Astrocyte (in vitro differentiated cells and primary cell): ENCODE measurements around the gene PCSK5. TPM values are rescaled to one million over a fixed set of nuclear protein-coding genes. Genes with fewer than 3 reads are reported as not detected.

Experiments used
- DNase-seq: peaks from one replicate; pipeline ENCODE4 v3.0.0-alpha.2; 2010; ENCODE audit warnings: low read depth
- FAIRE-seq: peaks from 2 replicates; lab custom pipeline; 2011; peaks lifted over from hg19 to GRCh38; lab: Jason Lieb, UNC
- H2AFZ ChIP-seq: 2 replicates; pipeline ENCODE4 v1.6.0; 2012; ENCODE audit warnings: low read depth, low read length, inconsistent platforms
- H3K27ac ChIP-seq: 2 replicates; pipeline ENCODE4 v1.5.1; 2011; ENCODE audit warnings: low read depth, low read length, inconsistent platforms
- H3K27me3 ChIP-seq: 2 replicates; pipeline ENCODE4 v1.6.0; 2011; ENCODE audit warnings: low read length, inconsistent platforms; ENCODE audit not compliant: insufficient read depth
- H3K36me3 ChIP-seq: 2 replicates; pipeline ENCODE4 v1.5.1; 2011; ENCODE audit warnings: low read length, inconsistent platforms; ENCODE audit not compliant: insufficient read depth
- H3K4me1 ChIP-seq: 2 replicates; pipeline ENCODE4 v1.5.1; 2011; ENCODE audit warnings: low read length, inconsistent platforms; ENCODE audit not compliant: insufficient read depth
- H3K4me2 ChIP-seq: 2 replicates; pipeline ENCODE4 v1.6.0; 2012; ENCODE audit warnings: low read length, inconsistent platforms
- H3K4me3 ChIP-seq: 2 replicates; pipeline ENCODE4 v1.5.1; 2011; ENCODE audit warnings: low read depth, mild to moderate bottlenecking, low read length, inconsistent platforms; ENCODE audit not compliant: insufficient read depth
- H3K79me2 ChIP-seq: 2 replicates; pipeline ENCODE4 v1.6.0; 2012; ENCODE audit warnings: mild to moderate bottlenecking, low read length, inconsistent platforms; ENCODE audit not compliant: insufficient read depth
- H3K9ac ChIP-seq: 2 replicates; pipeline ENCODE4 v1.6.0; 2012; ENCODE audit warnings: mild to moderate bottlenecking, low read length, inconsistent platforms
- H3K9me3 ChIP-seq: 2 replicates; pipeline ENCODE4 v1.5.1; 2012; ENCODE audit warnings: low read depth, mild to moderate bottlenecking, low read length, inconsistent platforms; ENCODE audit not compliant: insufficient read depth
- H4K20me1 ChIP-seq: 2 replicates; pipeline ENCODE4 v1.6.0; 2012; ENCODE audit warnings: low read length, inconsistent platforms; ENCODE audit not compliant: insufficient read depth
- H3K27ac Mint-ChIP-seq: one replicate; pipeline ENCODE4 v1.8.0; 2021; ENCODE audit warnings: mild to moderate bottlenecking, mixed read lengths; ENCODE audit not compliant: unreplicated experiment
- H3K27me3 Mint-ChIP-seq: one replicate; pipeline ENCODE4 v1.8.0; 2021; ENCODE audit warnings: low read depth, mixed read lengths; ENCODE audit not compliant: unreplicated experiment
- H3K36me3 Mint-ChIP-seq: one replicate; pipeline ENCODE4 v1.8.0; 2021; ENCODE audit warnings: low read depth, mixed read lengths; ENCODE audit not compliant: unreplicated experiment
- H3K4me1 Mint-ChIP-seq: one replicate; pipeline ENCODE4 v1.8.0; 2021; ENCODE audit warnings: low read depth, mixed read lengths; ENCODE audit not compliant: unreplicated experiment
- H3K4me3 Mint-ChIP-seq: one replicate; pipeline ENCODE4 v1.8.0; 2021; ENCODE audit warnings: mild to moderate bottlenecking, moderate library complexity, mixed read lengths; ENCODE audit not compliant: unreplicated experiment
- H3K9me3 Mint-ChIP-seq: one replicate; pipeline ENCODE4 v1.8.0; 2021; ENCODE audit warnings: mild to moderate bottlenecking, mixed read lengths; ENCODE audit not compliant: unreplicated experiment
- CTCF ChIP-seq: IDR thresholded peaks from 2 replicates; pipeline ENCODE4 v1.5.1; 2011; ENCODE audit warnings: low read depth, mild to moderate bottlenecking, inconsistent platforms, low read length, moderate library complexity; ENCODE audit not compliant: insufficient read depth
- EZH2 ChIP-seq: IDR thresholded peaks from 2 replicates; pipeline ENCODE4 v1.6.1; 2012; ENCODE audit warnings: mild to moderate bottlenecking, low read length, inconsistent platforms; ENCODE audit not compliant: insufficient read depth
- total RNA-seq: library from RNA; stranded (reverse); gene quantifications from 2 replicates; pipeline ENCODE4 v1.2.1, GENCODE V29; 2021

Gene PCSK5
- total RNA-seq, 1 donor from 2014 or later, result 13.1 TPM

GRCh38 chr9:76082057-76082456, 191.6 kb downstream of the PCSK5 start:
- Mint-ChIP-seq H3K27ac (no peak overlapping the region), H3K27me3 (no peaks in the 10 kb centered on the region), H3K36me3 (peaks cover 7% of the 10 kb centered on the region), H3K4me1 (no peaks in the 10 kb centered on the region), H3K4me3 (no peak overlapping the region), H3K9me3 (peaks cover 4% of the 10 kb centered on the region)
- no peaks in the 10 kb centered on the region for H3K4me1 ChIP-seq
- no peak overlapping the region for H3K9ac ChIP-seq
- no peaks in the 10 kb centered on the region for H3K36me3 ChIP-seq
- no peak overlapping the region for H2AFZ ChIP-seq
- H3K4me2 ChIP-seq, result no peak overlapping the region
- DNase-seq, result no peak
- H3K4me3 ChIP-seq, result no peak overlapping the region
- no peak for FAIRE-seq
- no peak for TF ChIP-seq CTCF
- TF ChIP-seq EZH2, result no peak
- no peak overlapping the region for H3K27ac ChIP-seq
- no peaks in the 10 kb centered on the region for H4K20me1 ChIP-seq
- H3K9me3 ChIP-seq, result peaks cover 3% of the 10 kb centered on the region
- no peaks in the 10 kb centered on the region for H3K79me2 ChIP-seq
- no peaks in the 10 kb centered on the region for H3K27me3 ChIP-seq

- no peak overlapping the region for H3K4me3 ChIP-seq
- no peaks in the 10 kb centered on the region for H4K20me1 ChIP-seq
- DNase-seq (no peak), FAIRE-seq (no peak)
- no peaks in the 10 kb centered on the region for H3K27me3 ChIP-seq
- H3K4me1 ChIP-seq, result no peaks in the 10 kb centered on the region
- no peak overlapping the region for H3K27ac Mint-ChIP-seq
- no peaks in the 10 kb centered on the region for H3K79me2 ChIP-seq
- H3K4me3 Mint-ChIP-seq, result no peak overlapping the region
- no peak for TF ChIP-seq EZH2
- TF ChIP-seq CTCF, result no peak
- H3K27me3 Mint-ChIP-seq, result no peaks in the 10 kb centered on the region
- no peaks in the 10 kb centered on the region for H3K9me3 ChIP-seq
- peaks cover 3% of the 10 kb centered on the region for H3K36me3 Mint-ChIP-seq
- H3K9ac ChIP-seq, result no peak overlapping the region
- H3K9me3 Mint-ChIP-seq, result no peaks in the 10 kb centered on the region
- no peak overlapping the region for H3K27ac ChIP-seq
- H3K36me3 ChIP-seq, result no peaks in the 10 kb centered on the region
- H3K4me2 ChIP-seq, result no peak overlapping the region
- H2AFZ ChIP-seq, result no peak overlapping the region
- H3K4me1 Mint-ChIP-seq, result no peaks in the 10 kb centered on the region
Measured at GRCh38 chr9:76085596-76085995, 195.1 kb downstream of the PCSK5 start.

- no peaks in the 10 kb centered on the region for H3K79me2 ChIP-seq
- no peaks in the 10 kb centered on the region for H3K27me3 Mint-ChIP-seq
- H2AFZ ChIP-seq, result no peak overlapping the region
- no peak overlapping the region for H3K4me3 Mint-ChIP-seq
- no peaks in the 10 kb centered on the region for H4K20me1 ChIP-seq
- no peaks in the 10 kb centered on the region for H3K4me1 ChIP-seq
- H3K4me1 Mint-ChIP-seq, result no peaks in the 10 kb centered on the region
- no peak for DNase-seq
- H3K27me3 ChIP-seq, result no peaks in the 10 kb centered on the region
- no peak for TF ChIP-seq CTCF
- no peak for TF ChIP-seq EZH2
- H3K4me2 ChIP-seq, result no peak overlapping the region
- FAIRE-seq, result no peak
- H3K36me3 Mint-ChIP-seq, result peaks cover 3% of the 10 kb centered on the region
- no peak overlapping the region for H3K4me3 ChIP-seq
- H3K36me3 ChIP-seq, result no peaks in the 10 kb centered on the region
- no peaks in the 10 kb centered on the region for H3K9me3 Mint-ChIP-seq
- no peaks in the 10 kb centered on the region for H3K9me3 ChIP-seq
- H3K27ac ChIP-seq, result no peak overlapping the region
- H3K9ac ChIP-seq, result no peak overlapping the region
- no peak overlapping the region for H3K27ac Mint-ChIP-seq
Measured at GRCh38 chr9:76086539-76086938, 196.1 kb downstream of the PCSK5 start.
